ENCODE results near the gene SPAG16.

DNA sequence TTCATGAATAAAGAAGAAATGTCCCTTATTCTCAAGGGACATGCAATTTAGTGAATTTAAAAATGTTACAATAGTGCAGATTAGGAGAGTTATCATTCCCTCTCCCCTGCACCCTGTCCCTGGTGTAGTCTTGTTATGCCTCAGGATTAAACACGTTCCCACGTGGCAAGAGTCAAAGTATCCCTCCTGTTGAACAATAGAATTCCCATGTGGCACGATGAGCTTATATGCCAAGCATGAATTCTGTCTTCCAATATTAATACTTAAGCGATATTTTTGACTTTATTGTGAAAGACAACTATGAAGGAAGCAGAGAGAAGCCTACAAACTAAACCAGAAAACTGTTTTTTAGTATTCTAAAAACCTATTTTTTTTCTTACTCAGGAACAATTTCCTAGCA is 36.7 kb upstream of the SPAG16 start:
- TF ChIP-seq, protein P1, sequence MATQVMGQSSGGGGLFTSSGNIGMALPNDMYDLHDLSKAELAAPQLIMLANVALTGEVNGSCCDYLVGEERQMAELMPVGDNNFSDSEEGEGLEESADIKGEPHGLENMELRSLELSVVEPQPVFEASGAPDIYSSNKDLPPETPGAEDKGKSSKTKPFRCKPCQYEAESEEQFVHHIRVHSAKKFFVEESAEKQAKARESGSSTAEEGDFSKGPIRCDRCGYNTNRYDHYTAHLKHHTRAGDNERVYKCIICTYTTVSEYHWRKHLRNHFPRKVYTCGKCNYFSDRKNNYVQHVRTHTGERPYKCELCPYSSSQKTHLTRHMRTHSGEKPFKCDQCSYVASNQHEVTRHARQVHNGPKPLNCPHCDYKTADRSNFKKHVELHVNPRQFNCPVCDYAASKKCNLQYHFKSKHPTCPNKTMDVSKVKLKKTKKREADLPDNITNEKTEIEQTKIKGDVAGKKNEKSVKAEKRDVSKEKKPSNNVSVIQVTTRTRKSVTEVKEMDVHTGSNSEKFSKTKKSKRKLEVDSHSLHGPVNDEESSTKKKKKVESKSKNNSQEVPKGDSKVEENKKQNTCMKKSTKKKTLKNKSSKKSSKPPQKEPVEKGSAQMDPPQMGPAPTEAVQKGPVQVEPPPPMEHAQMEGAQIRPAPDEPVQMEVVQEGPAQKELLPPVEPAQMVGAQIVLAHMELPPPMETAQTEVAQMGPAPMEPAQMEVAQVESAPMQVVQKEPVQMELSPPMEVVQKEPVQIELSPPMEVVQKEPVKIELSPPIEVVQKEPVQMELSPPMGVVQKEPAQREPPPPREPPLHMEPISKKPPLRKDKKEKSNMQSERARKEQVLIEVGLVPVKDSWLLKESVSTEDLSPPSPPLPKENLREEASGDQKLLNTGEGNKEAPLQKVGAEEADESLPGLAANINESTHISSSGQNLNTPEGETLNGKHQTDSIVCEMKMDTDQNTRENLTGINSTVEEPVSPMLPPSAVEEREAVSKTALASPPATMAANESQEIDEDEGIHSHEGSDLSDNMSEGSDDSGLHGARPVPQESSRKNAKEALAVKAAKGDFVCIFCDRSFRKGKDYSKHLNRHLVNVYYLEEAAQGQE (IDR thresholded peaks at IDR 0.05; ENCODE audit: insufficient replicate concordance, low read depth) = no peak
- TF ChIP-seq POLR2AphosphoS5 (IDR thresholded peaks at IDR 0.05; ENCODE audit: low read depth) = no peak
- TF ChIP-seq, protein P2, sequence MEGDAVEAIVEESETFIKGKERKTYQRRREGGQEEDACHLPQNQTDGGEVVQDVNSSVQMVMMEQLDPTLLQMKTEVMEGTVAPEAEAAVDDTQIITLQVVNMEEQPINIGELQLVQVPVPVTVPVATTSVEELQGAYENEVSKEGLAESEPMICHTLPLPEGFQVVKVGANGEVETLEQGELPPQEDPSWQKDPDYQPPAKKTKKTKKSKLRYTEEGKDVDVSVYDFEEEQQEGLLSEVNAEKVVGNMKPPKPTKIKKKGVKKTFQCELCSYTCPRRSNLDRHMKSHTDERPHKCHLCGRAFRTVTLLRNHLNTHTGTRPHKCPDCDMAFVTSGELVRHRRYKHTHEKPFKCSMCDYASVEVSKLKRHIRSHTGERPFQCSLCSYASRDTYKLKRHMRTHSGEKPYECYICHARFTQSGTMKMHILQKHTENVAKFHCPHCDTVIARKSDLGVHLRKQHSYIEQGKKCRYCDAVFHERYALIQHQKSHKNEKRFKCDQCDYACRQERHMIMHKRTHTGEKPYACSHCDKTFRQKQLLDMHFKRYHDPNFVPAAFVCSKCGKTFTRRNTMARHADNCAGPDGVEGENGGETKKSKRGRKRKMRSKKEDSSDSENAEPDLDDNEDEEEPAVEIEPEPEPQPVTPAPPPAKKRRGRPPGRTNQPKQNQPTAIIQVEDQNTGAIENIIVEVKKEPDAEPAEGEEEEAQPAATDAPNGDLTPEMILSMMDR (IDR thresholded peaks at IDR 0.05; ENCODE audit: insufficient read depth, low read length) = no peak
- no peak for TF ChIP-seq GABPA (IDR thresholded peaks at IDR 0.05; ENCODE audit: low read depth)

Measured in HL-60 (cell line).